PFSK-1 (cell line): ENCODE results near the gene USH2A.

Experiments
- FOXP2 ChIP-seq: optimal IDR thresholded peaks from 2 replicates; pipeline ENCODE3; 2011; ENCODE audit warnings: borderline replicate concordance, control low read depth, inconsistent platforms; ENCODE audit not compliant: insufficient read depth; ENCODE audit errors: extremely low read length, extremely low read depth
- POLR2AphosphoS5 ChIP-seq: IDR thresholded peaks from 2 replicates; pipeline ENCODE4 v1.6.1; 2012; ENCODE audit warnings: low read depth, mild to moderate bottlenecking, control low read depth, low read length, moderate library complexity
- SIN3A ChIP-seq: IDR thresholded peaks from 2 replicates; pipeline ENCODE4 v1.6.1; 2012; ENCODE audit warnings: mild to moderate bottlenecking, low read length, moderate library complexity, borderline replicate concordance; ENCODE audit not compliant: insufficient read depth
- TAF1 ChIP-seq: IDR thresholded peaks from 2 replicates; pipeline ENCODE4 v1.6.1; 2012; ENCODE audit warnings: low read length, control low read depth, borderline replicate concordance; ENCODE audit not compliant: insufficient read depth
- TF ChIP-seq, protein P1 (sequence below), 2 experiments: IDR thresholded peaks; 2 replicates each; pipeline versions ENCODE4 v1.6.1 to v1.8.0; 2011 to 2012; ENCODE audit warnings: low read depth in 2 of 2, low read length in 2 of 2, control low read depth in 1 of 2, inconsistent platforms in 1 of 2, mild to moderate bottlenecking in 1 of 2, moderate library complexity in 1 of 2; ENCODE audit not compliant: insufficient read depth in 1 of 2

USH2A gene

GRCh38 chr1:215899901-215900300 lies 523.3 kb downstream of the USH2A start:
- TF ChIP-seq, protein P1, sequence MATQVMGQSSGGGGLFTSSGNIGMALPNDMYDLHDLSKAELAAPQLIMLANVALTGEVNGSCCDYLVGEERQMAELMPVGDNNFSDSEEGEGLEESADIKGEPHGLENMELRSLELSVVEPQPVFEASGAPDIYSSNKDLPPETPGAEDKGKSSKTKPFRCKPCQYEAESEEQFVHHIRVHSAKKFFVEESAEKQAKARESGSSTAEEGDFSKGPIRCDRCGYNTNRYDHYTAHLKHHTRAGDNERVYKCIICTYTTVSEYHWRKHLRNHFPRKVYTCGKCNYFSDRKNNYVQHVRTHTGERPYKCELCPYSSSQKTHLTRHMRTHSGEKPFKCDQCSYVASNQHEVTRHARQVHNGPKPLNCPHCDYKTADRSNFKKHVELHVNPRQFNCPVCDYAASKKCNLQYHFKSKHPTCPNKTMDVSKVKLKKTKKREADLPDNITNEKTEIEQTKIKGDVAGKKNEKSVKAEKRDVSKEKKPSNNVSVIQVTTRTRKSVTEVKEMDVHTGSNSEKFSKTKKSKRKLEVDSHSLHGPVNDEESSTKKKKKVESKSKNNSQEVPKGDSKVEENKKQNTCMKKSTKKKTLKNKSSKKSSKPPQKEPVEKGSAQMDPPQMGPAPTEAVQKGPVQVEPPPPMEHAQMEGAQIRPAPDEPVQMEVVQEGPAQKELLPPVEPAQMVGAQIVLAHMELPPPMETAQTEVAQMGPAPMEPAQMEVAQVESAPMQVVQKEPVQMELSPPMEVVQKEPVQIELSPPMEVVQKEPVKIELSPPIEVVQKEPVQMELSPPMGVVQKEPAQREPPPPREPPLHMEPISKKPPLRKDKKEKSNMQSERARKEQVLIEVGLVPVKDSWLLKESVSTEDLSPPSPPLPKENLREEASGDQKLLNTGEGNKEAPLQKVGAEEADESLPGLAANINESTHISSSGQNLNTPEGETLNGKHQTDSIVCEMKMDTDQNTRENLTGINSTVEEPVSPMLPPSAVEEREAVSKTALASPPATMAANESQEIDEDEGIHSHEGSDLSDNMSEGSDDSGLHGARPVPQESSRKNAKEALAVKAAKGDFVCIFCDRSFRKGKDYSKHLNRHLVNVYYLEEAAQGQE (IDR thresholded peaks at IDR 0.05; ENCODE audit: insufficient read depth in 1 of 2, low read depth in 2 of 2, low read length in 2 of 2): no peak
- TF ChIP-seq SIN3A (no peak), TAF1 (no peak), FOXP2 (no peak), POLR2AphosphoS5 (no peak)

- TF ChIP-seq FOXP2 (no peak), POLR2AphosphoS5 (no peak), TAF1 (no peak), SIN3A (no peak)
- TF ChIP-seq, protein P1 (IDR thresholded peaks at IDR 0.05; ENCODE audit: insufficient read depth in 1 of 2, low read depth in 2 of 2, low read length in 2 of 2): no peak
Measured at GRCh38 chr1:215895893-215896292, 527.4 kb downstream of the USH2A start.

GRCh38 chr1:215895276-215895675 lies 528.0 kb downstream of the USH2A start:
- TF ChIP-seq TAF1 (no peak), SIN3A (no peak), POLR2AphosphoS5 (no peak), FOXP2 (no peak)
- TF ChIP-seq, protein P1 (IDR thresholded peaks at IDR 0.05; ENCODE audit: insufficient read depth in 1 of 2, low read depth in 2 of 2, low read length in 2 of 2): no peak

GRCh38 chr1:215894617-215895016 lies 528.6 kb downstream of the USH2A start:
- TF ChIP-seq SIN3A (no peak), FOXP2 (no peak), POLR2AphosphoS5 (no peak), TAF1 (no peak)
- TF ChIP-seq, protein P1 (IDR thresholded peaks at IDR 0.05; ENCODE audit: insufficient read depth in 1 of 2, low read depth in 2 of 2, low read length in 2 of 2): no peak

GRCh38 chr1:215891266-215892057 lies 531.8 kb downstream of the USH2A start:
- TF ChIP-seq, protein P1 (IDR thresholded peaks at IDR 0.05; ENCODE audit: insufficient read depth in 1 of 2, low read depth in 2 of 2, low read length in 2 of 2): no peak
- TF ChIP-seq FOXP2: no peak
